ENCODE results near the gene PCBP3.
"Not testable (repeated sequence)": the region's sequence is repeated elsewhere in the genome, so short reads cannot be mapped to it uniquely, and the experiment has no call there.

- TF ChIP-seq CTCF (IDR thresholded peaks at IDR 0.05; ENCODE audit: borderline replicate concordance, extremely low read depth, low read length, poor library complexity, severe bottlenecking); EZH2 (IDR thresholded peaks at IDR 0.05; ENCODE audit: borderline replicate concordance, low read depth, low read length, severe bottlenecking): not testable (repeated sequence)
These were observed 18.5 kb downstream of the PCBP3 start for GRCh38 chr21:45661913-45662622.
